Tongue (tissue), 2 donors: ENCODE results near the gene KCNS3. TPM values are rescaled to one million over a fixed set of nuclear protein-coding genes. Genes with fewer than 3 reads are reported as not detected.
A peak's percentile ranks its signal among the peaks of the same experiment; 100 is the strongest.
"Not testable (repeated sequence)": the region's sequence is repeated elsewhere in the genome, so short reads cannot be mapped to it uniquely, and the experiment has no call there.

Experiments
- DNase-seq: peaks from one replicate; pipeline ENCODE4 v3.0.0-alpha.2; 2015
- total RNA-seq: library from RNA; depleted of rRNA; stranded (reverse); fragments of >200 nt; gene quantifications from one replicate; pipeline ENCODE4 v1.2.3, GENCODE V29; 2014

KCNS3 gene
- total RNA-seq, 1 donor from 2014 or later = 46.3 TPM

DNA sequence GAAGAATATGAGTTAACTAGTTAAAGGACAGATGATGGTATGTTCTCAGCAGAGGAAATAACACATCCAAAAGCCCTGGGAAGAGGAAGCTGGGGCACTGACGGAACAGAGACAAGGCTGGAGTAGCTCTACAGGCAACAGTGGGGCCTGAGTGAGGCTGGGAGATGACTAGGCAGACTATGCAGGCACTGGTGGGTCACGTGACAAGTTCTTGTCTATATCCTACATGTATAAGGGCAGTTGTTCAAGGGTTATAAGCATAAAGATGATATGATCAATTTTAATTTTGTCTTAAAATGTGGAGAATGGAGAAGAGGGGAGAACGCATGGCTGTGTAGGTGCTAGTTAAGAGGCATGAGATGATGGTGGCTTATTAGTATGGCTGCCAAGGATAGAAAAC, 68.6 kb downstream of the KCNS3 start:
- DNase-seq = no peak

DNA sequence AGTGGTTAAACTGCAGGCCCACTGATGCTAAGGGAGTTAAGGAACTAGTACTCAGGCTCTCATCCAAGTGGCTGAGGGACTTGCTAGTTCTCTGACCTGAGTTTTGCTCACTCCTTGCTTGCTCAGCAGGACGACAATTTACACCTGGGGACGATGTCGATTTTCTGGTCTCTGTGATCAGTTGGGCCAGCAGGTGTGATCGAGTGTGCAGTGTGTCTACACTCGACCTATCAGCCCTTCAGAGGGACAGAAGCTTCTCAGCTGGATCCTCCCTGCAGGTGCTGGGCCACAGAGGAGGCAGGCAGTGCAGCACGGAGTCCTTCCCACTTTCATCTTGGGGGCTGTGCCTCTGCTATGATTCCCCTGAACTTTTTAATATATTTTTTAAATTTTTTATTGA, 71.5 kb downstream of the KCNS3 start:
- DNase-seq = no peak

DNA sequence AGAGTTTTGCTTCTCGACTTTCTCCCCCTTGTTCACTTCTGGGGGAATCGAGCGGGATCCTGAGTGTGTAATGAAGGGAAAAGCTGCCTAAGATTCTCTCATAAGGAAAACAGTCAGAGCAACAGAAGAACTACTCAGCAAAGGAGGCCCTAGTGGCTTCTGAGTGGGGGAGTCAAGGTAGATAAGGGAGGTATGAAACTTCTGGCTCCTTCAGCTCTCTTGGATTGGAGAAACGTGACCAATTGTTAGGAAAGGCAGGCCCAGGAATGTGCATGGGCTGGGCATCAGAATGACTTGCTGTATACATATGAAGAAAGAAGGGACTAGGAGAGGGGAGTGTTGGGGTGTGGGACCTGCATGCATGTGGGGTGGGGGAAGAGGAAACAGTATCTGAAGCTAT, 73.1 kb downstream of the KCNS3 start:
- no peak for DNase-seq

DNA sequence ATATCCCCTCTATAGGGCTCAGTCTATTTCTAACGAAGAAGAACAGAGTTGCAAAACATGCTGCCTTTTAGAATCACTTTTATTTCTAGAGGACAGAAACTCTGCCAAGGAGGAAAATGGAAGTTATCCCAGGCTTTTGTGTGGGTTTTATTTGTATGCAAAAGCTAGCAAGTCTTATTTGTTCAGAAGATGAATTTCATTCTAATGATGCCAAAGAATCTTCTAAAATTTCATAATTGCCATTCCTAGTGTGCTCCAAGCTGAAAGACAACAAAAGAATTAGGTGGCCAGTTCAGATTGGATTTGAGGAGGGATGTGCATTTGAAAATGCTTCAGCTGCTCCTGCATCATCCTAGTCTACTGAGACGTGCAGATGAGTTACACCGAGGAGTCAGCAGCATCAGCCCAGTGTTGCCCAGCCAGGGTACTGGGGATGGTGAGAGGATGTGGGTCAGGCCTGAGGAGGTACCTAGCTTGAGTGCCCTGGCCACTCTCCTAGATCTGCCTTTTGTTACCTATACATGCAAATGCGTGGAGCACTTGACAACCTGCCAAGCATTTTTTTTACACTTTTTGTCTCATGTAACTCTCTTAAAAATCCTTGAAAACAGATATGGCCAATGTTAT, 80.1 kb downstream of the KCNS3 start:
- no peak for DNase-seq

DNA sequence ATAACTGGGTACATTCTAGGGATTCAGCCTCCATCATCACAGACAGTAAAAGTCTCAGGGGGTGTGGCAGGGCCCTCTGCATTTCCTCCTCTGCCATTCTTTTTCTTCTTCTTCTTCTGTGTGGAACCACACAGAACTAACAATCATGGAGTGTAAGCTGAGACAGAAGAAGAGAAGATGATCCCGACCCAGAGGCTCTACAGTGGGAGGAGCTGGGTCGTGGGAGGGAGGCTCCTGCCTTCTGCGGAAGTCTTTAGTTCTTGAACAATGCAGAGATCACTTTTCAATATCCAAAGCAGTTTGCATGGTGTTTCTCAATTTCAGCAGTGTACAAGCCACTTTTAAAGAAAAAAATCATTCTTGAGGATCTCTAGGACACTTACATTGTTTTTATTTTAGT, 80.9 kb downstream of the KCNS3 start:
- no peak for DNase-seq

DNA sequence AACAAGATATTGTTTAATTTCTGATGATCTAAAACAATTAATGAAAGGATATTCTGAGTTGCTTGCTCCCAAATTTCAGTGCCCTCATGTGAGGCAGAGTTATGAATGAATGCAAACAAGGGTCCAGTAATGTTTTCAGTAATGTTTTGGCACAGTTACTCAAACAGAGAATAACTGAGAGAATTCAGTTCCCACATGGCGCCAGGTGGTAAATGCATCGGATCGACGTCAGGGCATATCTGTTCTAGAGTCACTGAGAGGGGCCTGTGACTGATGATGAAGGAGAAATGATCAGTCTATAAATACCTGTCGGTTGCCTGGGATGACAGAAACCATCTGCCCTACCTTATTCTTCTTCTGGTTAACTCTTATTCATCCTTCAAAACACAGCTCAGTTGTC, 81.4 kb downstream of the KCNS3 start:
- no peak for DNase-seq

DNA sequence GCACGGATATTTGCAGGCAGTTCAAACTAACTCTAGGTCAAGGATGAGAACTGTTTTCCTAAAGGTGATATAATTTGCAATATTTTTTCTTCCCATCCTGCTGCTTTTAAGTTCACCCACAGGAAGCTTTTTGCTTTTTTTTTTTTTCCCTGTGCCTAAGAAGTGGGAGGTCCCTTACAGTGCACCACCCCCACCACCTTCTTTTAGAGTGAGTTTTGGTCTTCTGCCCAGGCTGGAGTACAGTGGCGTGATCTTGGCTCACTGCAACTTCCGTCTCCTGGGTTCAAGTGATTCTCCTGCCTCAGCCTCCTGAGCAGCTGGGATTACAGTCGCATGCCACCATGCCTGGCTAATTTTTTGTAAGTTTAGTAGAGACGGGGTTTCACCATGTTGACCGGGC, 82.5 kb downstream of the KCNS3 start:
- no peak for DNase-seq

DNA sequence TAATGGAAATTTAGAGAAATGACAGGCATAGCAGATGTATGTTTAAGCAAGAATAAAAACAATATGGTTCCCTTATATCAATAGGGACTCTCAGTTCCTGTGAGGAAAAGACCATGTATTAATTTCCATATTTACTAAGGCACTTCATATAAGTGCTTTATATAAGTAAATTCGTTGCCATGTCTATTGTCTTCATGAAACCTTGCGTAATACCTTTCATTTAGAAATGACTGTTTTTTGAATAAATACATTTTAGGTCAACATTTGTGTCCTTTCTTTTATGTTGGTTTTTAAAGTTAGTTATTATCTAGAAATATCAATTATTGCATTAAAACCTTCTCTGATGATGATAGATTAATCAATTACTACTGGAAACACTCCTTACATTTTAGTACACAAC, 83.3 kb downstream of the KCNS3 start:
- no peak for DNase-seq

DNA sequence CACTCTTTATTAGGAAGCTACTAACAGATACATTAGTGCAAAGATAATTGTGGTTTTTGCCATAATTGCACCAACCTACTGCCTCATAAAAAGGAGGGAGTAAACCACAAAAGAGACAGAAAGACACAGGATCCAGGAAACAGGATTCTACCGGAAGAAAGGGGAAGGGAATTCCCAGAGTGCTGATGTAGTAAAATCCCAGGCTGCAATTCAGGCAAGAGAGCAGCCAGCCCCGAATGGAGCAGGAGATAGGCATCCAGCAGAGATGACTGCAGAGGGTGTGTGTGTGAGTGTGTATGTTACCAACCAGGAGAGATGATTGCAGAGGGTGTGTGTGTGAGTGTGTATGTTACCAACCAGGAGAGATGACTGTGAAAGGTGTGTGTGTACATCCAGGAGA, 84.4 kb downstream of the KCNS3 start:
- no peak for DNase-seq

DNA sequence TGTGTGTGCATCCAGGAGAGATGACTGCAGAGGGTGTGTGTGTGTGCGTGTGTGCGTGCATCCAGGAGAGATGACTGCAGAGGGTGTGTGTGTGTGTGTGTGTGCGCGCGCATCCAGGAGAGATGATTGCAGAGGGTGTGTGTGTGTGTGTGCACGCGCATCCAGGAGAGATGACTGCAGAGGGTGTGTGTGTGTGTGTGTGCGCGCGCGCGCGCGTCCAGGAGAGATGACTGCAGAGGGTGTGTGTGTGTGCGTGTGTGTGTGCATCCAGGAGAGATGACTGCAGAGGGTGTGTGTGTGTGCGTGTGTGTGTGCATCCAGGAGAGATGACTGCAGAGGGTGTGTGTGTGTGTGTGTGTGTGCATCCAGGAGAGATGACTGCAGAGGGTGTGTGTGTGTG, 85.1 kb downstream of the KCNS3 start:
- DNase-seq = not testable (repeated sequence)

DNA sequence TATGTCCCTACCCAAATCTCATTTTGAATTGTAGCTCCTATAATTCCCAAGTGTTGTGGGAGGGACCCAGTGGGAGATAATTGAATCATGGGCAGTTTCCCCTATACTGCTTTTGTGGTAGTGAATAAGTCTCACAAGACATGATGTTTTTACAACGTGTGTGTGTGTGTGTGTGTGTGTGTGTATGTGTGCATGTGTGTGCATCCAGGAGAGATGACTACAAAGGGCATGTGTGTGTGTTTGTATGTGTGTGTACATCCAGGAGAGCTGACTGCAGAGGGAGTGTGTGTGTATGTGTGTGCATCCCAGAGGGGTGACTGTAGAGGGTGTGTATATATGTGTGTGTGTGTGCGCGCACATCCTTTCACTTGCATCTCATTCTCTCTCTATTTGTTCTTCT, 86.7 kb downstream of the KCNS3 start:
- no peak for DNase-seq

DNA sequence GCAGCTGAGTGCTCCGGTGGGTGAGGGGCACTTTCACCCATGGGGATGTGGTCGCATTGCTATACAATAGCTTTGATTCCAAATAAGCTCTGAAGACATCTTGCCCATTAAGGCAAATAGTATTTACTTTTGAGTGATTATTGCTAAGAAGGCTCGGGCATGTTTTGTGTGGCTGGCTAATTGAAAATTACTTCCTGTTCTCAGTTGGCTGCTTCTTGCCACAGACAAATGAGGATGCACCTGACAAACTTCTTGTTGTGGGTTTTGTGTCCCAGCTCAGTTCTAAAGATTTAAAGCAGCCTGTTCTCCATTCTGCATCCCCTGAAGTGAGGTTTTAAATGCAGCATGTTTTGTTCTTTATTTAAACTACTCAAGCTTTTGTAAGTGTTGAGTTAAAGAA, 88.3 kb downstream of the KCNS3 start:
- DNase-seq = no peak

DNA sequence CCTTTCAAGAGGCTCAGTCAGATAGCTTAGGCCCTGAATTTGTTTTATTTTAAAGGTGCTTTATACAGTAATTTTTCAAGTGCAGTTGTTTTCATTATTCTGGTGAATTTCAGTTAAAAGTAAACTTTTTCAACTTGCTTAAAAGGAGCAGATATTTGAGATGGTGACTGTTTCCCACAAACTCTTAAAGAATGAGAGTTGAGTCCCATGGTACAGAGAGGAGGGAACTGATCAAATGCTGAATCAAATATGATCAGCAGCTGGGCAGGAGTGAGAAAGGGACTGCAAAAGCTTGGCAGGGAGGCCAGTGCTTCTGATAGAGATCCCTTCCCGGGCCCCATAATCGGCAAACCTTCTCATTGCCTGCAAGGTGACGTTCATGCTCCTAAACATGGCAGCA, 91.2 kb downstream of the KCNS3 start:
- no peak for DNase-seq

DNA sequence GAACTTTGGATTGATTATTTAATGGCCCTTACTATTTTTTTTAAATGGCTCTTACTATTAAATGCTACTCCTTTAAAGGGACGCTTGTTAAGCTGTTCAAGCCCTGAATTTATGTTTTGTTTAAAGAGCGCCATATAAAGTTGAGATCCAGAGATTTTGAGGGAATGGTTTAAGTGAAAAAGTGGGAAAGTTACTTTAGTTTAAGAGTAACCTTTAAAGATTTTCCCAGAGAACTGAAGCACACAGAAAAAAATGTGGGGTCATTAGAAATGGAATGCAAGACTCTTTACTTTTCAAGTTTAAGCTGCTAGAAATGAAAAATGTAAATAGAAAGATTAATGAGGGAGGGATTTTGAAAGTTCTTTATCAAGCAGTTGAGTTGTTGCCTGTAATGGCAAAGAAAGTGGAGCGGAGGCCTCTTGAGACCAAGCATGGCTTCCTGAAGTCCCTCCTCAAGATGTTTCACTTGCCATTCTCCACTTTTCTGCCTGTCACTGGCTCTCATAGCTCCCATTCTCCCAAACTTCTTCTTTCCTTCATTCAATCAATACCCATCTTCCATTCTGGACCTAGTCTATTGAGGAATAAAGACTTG, 93.2 kb downstream of the KCNS3 start:
- DNase-seq = no peak

DNA sequence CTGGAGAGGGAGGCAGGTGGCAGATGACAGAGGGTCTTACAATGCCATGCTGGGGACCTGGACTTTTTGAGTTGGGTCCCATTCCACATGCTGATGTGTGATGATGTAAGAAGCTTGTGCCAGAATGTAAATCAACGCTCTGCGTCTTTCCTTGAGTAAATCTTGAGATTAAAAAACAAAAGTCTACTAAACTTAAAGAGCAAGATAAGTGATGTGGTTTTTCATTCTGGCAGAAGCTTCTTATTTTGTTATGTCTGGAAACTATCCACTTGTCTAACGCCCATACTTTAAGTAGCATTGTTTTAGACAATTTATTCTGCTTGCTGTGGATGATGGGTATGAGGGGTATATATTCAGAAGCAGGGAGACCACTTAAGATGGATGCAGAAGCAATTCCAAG, 94.5 kb downstream of the KCNS3 start:
- no peak for DNase-seq

DNA sequence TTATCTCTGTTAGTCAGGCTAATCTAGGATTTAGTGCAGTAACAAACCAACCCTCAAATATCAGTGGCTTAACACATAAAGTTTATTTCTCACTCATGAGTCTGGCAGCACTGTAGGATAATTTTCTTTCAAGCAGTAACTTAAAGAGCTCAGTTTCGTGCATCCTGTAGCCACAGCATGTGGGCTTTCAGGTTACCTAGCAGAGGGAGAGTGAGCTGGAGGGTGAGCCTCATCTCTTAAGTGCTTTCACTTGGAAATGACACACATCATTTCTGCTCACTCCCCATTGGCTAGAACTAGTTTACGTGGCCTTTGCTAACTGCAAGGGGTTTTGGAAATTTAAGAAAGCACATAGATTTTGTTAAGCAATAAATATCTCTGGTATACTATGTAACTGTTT, 96.9 kb downstream of the KCNS3 start:
- DNase-seq = no peak

DNA sequence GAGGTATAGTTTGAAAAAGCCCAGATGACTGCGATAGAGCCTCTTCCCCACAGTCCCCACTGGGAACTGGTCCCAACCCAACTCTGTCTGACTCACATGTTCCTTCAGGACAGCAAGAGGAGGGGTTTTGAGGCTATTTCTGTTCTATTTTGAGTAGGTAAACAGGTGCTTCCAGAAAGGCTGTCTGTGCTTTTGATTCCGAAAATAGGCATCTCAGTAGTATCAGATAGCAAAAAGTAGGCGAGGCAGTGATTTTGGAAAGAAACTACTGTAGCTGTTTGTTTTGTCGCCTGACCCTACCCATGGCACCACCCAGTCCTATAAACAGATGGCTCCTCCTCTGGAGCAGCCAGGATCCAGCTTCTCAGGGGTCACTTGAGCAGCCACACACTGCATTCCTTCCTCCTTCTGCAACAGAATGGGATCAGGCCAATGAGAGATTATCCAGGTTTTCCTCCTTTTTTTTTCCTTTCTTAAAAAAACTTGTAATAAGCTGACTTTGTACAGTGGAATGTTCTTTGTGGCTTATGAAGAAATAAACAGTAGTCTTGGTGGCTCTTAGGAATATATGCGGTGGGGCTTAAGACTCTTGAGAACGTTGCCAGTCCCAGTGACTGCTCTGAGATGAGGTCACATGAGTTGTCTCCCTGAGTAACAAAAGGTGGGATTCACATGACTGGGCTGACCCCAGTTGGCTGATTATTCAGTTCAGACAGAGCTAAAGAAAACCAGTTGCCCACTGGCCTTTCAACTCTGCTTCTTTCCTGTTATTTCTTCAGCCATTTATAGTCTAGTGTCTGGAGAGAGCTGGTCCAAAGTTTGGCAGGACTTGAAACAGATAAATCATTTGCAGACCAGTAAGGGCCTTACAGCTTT, 98.6 kb downstream of the KCNS3 start:
- DNase-seq = peak; percentile 66

DNA sequence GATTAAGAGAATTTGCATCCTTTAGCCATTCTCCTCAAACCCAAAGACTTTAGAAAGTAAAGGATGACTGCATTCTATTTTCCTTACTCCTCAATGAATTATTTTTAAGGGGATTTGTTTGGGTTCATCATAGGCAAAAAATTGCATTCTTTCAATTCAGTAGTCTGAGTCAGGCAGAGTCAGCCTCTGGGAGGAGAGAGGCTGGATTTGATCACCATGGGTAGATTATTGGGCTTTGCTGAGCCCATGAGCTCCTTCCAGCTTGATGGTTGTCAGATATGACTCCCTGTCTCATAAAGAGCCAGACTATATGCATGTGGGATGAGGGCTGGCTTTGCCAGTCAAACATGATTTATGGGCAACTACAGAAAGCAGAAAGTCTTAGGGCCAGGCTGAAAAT, 101.2 kb downstream of the KCNS3 start:
- DNase-seq = no peak

DNA sequence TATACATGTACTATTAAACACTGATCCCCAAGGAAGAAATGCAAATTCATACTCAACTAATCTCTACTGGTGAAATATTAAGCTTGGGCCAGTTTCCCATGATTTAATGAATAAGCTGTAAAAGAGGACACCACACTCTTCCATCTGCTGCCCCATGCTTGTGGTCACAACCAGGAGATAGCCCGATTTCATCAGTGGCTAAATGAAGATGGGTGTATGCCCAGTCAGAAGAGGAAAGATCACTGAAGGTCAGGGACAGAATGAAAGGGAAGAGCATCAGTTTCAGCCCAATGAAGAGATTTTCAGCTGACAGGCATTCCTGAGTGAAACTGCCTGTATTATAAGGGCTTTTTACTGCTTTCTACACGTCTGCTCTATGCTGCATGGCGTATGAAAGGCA, 103.5 kb downstream of the KCNS3 start:
- DNase-seq = no peak
